GM19239 (cell line): Measurements from ENCODE around the gene MRPS5.

ENCODE experiments used
- DNase-seq: peaks from one replicate; pipeline ENCODE4 v3.0.0; 2011; ENCODE audit warnings: low spot score; ENCODE audit not compliant: insufficient read length
- FAIRE-seq: peaks from 2 replicates; lab custom pipeline; 2011; peaks lifted over from hg19 to GRCh38; lab: Jason Lieb, UNC

Gene MRPS5

GRCh38 chr2:95121407-95122196 lies at the start of gene MRPS5:
Gene MRPS5, minus strand, starts transcription at chr2:95121808. Its CDS starts 17 bp downstream, at chr2:95121791.
- FAIRE-seq, result peak; percentile 35
- peak; percentile 89 for DNase-seq

- peak; percentile 9 for DNase-seq
- FAIRE-seq, result peak; percentile 4
Measured at GRCh38 chr2:95166065-95166763, 44.6 kb upstream of the MRPS5 start.

GRCh38 chr2:95165371-95166064 lies 43.9 kb upstream of the MRPS5 start, which contains the start of gene ZNF2:
Gene ZNF2, plus strand, starts transcription at chr2:95165809. Its CDS starts 10,418 bp downstream, at chr2:95176227.
- DNase-seq, result peak; percentile 96
- peak; percentile 95 for FAIRE-seq

- no peak for DNase-seq
- no peak for FAIRE-seq
Measured at GRCh38 chr2:95165030-95165370, 43.4 kb upstream of the MRPS5 start.

- DNase-seq (peak; percentile 86), FAIRE-seq (no peak)
Measured at GRCh38 chr2:95159690-95160449, 38.3 kb upstream of the MRPS5 start, which contains the start of gene ZNF514. Gene ZNF514, minus strand, starts transcription at chr2:95159848. Its CDS starts 6,595 bp downstream, at chr2:95153253.

GRCh38 chr2:95158891-95159619 lies 37.4 kb upstream of the MRPS5 start:
- FAIRE-seq (no peak), DNase-seq (peak; percentile 53)

- FAIRE-seq, result no peak
- no peak for DNase-seq
Measured at GRCh38 chr2:95158441-95158840, 36.8 kb upstream of the MRPS5 start.

GRCh38 chr2:95149397-95149984 lies 27.9 kb upstream of the MRPS5 start:
- DNase-seq, result no peak
- no peak for FAIRE-seq

GRCh38 chr2:95143838-95144237 lies 22.2 kb upstream of the MRPS5 start:
- DNase-seq, result no peak
- no peak for FAIRE-seq

GRCh38 chr2:95138702-95139101 lies 17.1 kb upstream of the MRPS5 start:
- FAIRE-seq (no peak), DNase-seq (no peak)

- DNase-seq (no peak), FAIRE-seq (no peak)
Measured at GRCh38 chr2:95122197-95122551, 566 bp upstream of the MRPS5 start.

- no peak for DNase-seq
- FAIRE-seq, result no peak
Measured at GRCh38 chr2:95121093-95121406, 558 bp downstream of the MRPS5 start.

- DNase-seq (peak; percentile 33), FAIRE-seq (peak; percentile 86)
Measured at GRCh38 chr2:95115418-95115817, 6.2 kb downstream of the MRPS5 start.

GRCh38 chr2:95113464-95113863 lies 8.1 kb downstream of the MRPS5 start:
- DNase-seq (no peak), FAIRE-seq (no peak)

- FAIRE-seq (no peak), DNase-seq (no peak)
Measured at GRCh38 chr2:95110395-95110794, 11.2 kb downstream of the MRPS5 start.

GRCh38 chr2:95109260-95109659 lies 12.3 kb downstream of the MRPS5 start:
- no peak for FAIRE-seq
- DNase-seq, result no peak

GRCh38 chr2:95106081-95106480 lies 15.5 kb downstream of the MRPS5 start:
- FAIRE-seq, result no peak
- DNase-seq, result no peak

GRCh38 chr2:95104606-95105005 lies 17.0 kb downstream of the MRPS5 start:
- no peak for FAIRE-seq
- no peak for DNase-seq

- DNase-seq (no peak), FAIRE-seq (no peak)
Measured at GRCh38 chr2:95099910-95100309, 21.7 kb downstream of the MRPS5 start.
